NCI-H187 treated with DMSO at 0.1 percent for 48 hours (cell line): ENCODE data around the gene LRRC57.
"Not testable (repeated sequence)": the region's sequence is repeated elsewhere in the genome, so short reads cannot be mapped to it uniquely, and the experiment has no call there.

Experiments used
- DNase-seq: peaks from one replicate; lab custom pipeline; 2025; lab: John Stamatoyannopoulos, UW

LRRC57 gene

DNA sequence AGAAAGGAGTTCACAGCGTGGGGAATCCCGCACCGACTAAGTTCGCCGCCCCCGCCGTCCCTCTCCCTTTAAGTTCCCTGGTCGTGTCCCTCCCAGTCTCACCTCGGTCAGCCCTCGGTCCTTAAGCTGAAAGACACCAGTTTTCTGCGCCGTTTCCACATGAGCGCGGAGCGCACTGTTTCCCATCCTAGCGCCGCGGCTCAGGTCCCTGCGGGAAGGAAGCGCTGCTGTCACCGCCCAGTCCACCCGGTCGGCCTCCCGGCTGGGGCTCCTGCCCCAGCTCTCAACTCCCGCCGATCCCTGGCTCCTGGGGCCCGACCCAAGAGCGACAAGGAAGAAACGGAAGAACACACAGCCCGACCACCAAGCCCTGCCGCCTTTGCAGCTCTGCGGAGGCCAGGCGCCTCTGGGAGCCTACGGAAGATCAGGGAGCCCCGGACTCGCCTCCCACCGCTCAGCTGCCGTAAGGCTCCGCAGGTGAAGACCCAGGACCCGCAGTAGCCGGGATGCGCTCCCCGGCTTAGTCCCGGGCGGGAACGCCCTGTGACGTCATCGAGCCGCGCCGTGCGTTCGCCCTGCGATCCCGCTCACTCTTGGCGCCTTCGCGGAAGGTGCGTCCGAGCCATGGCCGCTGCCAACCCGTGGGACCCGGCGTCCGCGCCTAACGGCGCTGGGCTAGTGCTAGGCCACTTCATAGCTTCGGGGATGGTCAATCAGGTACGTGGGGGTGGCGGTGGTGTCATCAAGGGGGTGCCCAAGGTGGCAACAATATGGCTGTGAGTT lies at the start of gene LRRC57, which contains the start of gene HAUS2:
Gene LRRC57, minus strand, starts transcription at position 545 of the 783 bp plus-strand sequence. Its CDS starts 359 bp downstream, at position 186.
Gene HAUS2, plus strand, starts transcription at position 590 of the 783 bp plus-strand sequence. Its CDS starts 35 bp downstream, at position 625.
- no peak for DNase-seq

DNA sequence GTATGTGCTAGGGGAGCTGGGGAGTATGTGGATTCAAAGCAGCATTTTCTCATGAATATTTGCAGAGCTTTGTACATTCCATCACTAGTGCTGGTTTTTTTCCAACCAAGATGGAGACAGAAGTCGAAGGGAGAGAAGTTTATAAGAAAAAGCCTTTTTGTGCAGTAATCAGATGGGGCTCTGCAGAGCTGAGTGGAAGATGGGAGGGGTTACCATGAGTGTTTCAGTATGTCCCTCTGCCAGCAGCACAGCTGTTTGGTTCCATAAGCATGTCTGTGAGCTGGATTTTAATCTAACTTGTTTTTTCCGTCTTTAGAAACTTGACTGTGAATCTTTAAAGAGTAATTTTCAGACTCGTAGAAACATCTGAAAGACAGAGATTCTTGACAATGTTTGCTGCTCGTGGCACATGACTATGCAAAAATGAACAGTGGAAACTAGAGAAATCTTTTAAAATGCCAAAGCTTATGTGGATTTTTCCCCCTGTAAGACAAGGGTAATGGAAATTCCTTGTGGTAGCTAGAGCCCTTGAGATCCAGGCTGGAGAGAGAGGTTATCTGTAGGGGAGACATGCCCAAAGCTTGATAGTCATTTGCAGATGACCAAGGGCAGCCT lies 47.1 kb upstream of the LRRC57 start:
- DNase-seq, result no peak

DNA sequence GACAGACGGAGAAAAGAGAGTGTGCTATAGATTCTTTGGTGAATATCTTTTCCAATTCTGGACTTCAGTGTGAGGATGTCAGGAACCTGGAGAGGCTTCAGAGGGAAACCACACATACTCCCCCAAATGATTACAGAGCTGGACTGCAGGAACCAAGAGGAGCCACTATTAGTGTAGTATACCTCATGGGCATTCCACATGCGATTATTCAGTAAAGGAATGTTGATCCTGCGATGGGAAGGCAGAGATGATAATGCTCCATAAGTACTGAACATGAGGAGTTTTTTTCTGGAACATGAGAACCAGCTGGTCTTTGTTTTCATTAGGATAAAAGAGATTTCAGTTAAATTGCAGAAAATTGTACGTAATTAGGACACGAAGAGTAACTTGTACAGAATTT lies 45.5 kb upstream of the LRRC57 start:
- DNase-seq, result no peak

DNA sequence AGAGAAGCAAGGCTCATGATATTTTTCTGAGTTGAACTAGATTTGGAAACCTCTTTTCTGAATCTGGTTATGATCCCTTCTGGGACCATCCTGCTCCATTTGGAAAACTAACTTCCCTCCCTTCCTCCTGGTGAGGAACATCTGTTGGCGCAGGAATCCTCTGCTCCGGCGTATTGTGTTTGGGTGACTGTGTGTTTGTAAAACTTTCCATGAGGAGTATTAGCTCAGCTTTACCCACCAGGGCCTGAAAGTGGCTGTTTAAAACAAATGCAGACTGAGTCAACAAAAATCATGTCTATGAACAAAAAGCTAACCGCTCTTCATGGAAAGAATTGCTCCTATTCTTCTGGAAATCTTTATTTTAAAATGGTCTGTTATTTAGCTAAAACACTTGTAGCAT lies 44.5 kb upstream of the LRRC57 start:
- DNase-seq, result no peak

DNA sequence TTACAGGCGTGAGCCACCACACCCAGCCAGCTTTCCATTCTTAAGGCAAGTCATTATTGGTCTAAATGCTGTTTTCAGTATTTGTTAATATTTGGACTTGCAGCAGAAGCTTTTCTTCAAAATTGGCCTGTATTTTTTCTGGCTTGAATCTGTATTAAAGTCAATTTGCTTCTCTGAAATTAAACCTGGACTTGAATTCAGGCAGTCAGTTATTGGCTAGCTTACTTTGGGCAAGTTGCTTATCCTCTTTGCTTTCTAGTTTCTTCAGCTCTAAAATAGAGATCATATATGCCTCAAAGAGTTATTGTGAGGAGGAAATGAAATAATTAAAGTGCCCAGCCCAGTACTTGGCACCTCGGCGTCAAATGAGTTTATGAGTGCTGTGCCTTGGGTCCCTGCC lies 44.1 kb upstream of the LRRC57 start:
- DNase-seq, result no peak

DNA sequence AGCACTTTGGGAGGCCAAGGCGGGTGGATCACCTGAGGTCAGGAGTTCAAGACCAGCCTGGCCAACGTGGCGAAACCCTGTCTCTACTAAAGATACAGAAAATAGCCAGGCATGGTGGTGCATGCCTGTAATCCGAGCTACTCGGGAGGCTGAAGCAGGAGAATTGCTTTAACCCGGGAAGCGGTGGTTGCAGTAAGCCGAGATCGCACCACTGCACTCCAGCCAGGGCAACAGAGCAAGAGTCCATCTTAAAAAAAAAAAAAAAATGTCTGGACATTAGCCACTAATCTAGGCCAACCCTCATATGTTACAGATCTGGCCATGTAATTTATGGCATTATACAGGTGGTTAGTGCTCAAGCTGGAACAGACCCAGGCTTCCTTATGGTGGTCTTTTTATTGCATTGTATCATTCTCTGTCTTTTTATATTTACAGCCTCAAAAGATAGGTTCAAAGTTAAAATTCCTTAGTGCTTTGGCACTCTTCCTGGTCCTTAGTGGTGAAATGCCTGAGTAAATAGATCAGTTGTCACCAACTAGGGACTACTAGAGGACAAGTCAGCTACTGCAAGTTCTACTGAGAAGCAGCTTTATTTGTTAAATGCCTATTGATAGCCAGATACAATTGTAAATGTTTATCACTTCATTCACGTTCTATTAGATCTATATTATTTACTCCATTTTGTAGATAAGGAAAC lies 42.8 kb upstream of the LRRC57 start:
- DNase-seq, result no peak

DNA sequence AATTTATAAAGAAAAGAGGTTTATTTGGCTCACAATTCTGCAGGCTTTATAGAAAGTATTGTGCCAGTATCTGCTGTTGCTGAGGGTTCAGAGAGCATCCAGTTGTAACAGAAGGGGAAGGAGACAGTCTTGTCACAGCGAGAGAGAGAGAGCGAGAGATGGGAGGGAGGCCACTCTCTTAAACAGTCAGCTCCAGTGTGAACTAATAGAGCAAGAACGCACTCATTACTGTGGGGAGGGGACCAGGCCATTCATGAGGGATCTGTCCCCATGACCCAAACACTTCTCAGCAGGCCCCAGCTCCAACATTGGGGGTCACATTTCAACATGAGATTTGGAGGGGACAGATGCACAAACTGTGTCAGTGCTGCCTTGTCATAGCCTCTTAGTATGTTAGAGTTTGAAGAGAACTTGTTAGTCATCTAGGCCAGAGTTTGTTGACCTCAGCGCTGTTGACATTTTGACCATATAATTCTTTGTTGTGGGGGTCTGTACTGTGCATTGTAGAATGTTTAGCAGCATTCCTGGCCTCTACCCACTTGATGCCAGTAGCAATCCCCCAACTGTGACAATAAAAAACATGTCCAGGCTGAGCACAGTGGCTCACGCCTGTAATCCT lies 42.1 kb upstream of the LRRC57 start:
- DNase-seq, result no peak

DNA sequence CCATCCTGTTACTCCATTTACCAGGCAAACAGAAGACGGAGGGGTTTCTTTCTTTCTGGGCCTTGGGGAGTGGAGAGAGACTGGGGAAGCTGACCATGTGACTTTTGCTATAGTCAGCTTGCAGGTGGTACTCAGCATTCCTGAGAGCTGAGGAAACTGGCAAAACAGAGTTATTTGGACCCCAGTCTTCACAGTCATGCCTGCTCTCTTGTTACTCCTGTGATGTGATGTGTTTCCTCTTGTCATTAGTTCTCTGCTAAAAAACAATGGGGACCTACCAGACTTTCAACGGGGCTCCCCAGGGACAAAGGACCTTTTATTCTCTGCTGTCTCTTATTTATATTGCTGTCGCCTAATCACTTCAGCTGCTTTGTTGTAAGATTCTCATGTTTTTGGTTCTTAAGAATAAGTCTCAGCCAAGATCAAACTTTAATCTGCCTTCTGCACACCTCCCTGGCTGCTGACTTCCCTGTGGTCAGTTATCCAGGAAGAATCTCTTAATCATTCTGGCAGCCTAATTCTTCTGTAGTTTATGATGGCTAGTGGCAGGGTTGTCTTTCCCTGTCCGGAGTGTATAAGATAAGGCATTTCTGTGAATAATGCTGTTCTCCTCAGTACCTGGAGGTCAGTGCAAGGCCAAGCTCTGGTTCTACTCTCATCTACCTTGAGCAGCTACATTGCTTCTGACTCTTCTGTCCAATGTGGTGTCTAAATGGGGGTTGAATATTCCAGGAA lies 35.6 kb upstream of the LRRC57 start:
- no peak for DNase-seq

DNA sequence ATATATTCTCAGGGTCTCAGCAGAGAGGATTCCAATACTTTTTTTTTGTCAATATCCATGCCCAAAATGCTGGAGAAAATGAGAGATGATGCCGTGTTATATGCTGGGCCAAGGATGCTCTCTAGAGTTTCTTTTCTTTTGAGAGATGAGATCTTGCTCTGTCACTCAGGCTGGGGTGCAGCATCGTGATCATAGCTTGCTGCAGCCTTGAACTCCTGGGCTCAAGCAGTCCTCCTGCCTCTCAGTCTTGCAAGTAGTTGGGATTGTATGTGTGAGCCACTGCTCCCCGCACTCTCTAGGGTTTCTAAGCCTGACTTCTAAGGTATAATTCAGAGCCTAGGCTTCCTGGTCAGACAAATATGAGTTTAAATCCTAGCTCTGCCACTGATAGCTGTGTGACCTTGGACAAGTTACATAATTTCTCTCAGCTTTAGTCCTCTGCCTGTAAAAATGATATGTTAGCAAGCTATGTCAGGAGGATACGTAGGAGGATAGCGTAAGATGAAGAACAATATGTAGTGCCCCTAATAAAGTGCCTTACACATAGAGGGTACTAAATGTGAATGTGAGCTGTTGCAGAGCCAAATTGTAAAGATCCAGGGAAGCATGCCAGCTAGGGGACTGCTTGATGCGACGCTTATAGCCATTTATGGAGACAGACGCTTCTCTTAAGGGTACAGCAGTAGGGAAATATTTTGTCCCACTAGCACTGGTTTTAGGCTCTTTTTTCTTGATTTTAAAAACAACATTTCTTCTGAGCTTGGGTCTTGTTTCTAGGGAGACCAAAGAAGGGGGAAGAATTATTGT lies 34.2 kb upstream of the LRRC57 start:
- no peak for DNase-seq

DNA sequence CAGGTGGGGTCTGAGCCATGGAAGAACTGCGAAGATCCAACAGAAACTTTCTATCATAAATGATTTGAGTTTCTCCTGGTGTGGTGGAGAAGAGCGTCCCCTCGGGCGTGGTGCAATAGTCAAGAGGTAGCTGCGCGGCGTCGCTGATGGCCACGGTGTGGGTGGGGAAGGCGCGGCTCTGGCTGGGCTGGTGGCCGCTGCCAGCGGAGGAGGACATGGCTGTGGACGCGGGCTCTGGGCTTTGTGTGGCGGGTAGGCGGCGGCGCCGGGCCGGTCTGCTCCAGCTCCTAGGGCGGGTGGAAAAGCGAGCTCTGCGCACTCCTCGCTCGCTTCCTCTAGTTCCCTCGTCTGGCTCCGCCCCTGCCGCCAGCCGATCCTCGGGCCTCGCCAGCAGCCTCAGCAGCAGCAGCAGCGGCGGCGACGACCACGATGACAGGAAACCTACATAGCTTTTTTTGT lies 32.7 kb upstream of the LRRC57 start:
- DNase-seq, result peak; percentile 23

DNA sequence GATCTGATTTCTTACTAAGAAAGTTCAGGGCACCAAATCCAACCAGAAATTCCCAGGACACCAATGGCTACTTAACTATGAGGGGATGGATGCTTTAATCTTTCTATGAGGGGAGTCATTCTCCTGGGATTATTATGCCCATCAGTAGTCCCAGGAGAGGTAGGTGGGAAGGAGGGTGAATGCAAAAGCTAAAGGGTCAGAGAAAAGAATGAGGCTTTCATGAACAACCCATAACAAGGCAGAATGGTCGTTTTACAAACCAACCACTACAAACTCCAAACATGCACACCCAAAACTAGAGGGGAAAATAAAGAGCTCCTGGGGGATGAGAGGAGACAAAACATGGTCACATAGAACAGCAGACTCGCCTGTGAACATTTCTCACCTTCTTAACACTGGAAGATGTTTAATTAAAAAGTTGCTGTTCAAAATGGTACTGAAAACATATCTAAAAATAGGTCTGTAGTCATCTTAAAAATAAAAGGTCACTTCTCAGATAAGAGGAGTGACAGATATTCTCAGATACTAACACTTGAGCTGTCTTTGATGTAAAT lies 30.5 kb upstream of the LRRC57 start:
- no peak for DNase-seq

DNA sequence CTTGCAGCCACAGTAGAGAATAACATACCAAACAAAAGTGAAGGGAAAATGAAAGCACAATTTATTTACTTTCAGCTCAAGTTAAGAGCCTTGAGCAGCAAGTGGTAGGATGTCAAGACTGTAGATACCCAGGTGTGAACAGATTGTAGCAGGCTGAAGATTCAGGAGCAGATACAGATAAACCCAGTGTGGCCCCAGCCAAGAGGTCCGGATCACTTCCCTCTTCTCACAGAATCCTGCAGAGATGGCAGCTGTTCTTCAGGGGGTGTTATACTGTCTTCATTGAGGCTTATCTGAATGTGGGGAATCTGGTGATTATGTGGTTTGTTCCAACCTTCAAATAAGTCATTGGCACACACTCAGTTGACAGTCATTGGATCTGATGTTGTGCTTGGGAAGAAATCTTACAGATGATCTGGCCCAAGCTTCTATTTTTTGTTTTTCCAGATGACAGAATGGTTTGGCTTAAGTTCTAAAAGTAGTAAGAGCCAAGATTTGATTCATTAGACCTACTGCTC lies 29.0 kb upstream of the LRRC57 start:
- DNase-seq, result no peak

DNA sequence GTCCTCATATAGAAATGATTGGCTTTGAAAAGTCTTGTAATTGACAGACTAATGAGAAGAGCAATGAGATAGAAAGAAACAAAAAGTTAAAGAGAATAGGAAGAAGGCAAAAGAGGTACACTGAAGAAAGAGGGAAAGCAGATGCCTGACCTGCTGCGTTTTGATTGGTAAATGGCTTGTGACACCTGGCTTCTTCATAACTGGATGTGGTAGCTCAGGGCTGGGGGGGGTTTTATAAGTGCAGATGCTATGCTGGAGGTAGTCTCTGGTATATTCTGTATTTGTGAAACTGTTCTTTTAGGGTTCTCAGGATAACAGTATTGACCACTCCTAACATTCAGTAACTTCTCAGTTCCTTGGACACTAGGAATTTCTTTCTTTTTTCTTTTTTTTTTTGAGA lies 28.2 kb upstream of the LRRC57 start:
- DNase-seq, result no peak

DNA sequence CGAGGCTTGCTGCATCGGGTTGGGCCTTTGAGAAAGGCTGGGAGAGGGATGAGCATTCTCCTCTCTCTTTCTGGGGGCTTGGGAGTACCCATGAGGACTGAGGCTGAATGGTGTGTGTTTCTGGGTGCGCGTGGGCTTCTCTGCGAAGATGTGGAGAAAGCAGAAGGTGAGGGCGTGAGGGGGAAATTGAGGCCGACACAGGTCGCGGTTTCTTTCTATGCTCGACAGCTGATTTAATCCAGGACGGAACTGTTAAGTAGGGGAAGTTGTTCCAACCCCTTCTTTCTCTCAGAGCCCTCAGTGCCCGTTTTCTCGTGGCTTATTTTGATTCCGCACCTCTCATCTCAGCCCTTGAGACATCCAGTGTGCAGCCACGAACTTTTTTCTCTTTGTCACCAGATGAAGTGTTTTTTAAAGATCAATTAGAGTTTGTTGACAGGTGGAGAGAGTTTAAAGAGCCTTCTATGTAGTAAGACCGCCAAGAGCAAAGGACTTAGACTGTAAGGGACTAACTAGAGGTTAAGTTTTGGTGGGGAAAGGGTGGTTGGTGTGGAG lies 27.5 kb upstream of the LRRC57 start:
- DNase-seq, result no peak

DNA sequence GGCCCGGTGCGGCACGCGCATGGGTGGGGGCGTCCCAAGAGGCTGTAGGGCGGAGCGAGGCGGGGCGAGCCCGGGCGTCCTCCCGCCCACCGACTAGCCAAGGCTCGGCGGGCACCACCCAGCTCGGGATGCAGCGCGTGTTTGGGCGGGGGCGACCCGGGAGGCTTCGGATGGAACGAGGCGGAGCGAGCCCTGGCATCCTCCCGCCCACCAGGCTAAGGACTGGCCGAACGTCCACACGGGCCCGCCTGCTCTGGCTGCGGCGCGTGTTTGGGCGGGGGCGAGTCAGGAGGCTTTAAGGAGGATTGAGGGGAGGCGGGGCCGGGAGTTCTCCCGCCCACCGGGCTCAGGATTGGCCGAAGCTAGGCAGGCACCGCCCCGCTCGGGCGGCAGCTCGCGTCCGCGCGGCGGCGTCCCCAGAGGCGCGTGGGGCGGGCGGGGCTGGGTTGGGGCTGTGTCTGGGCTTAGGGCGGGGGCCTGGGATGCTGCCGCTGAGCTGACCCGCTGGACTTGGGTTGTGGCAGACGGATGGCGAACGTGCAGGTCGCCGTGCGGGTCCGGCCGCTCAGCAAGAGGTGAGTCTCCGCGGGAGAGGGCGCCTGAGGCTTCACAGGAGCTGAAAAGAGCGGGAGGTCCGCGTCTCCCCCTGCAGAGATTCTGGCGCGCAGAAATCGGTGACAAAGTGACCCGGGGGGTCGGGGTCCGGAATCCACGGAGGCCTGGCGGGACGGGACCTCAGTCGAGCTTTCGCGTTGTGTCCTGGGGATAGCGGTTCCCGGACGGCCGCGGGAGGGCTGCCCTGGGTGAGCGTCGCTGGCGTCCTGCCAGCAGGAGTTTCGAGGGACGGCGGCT lies 26.8 kb upstream of the LRRC57 start, which contains the start of gene STARD9:
Gene STARD9, plus strand, starts transcription at position 419 of the 852 bp plus-strand sequence. Its CDS starts 110 bp downstream, at position 529.
- peak; percentile 61 for DNase-seq

DNA sequence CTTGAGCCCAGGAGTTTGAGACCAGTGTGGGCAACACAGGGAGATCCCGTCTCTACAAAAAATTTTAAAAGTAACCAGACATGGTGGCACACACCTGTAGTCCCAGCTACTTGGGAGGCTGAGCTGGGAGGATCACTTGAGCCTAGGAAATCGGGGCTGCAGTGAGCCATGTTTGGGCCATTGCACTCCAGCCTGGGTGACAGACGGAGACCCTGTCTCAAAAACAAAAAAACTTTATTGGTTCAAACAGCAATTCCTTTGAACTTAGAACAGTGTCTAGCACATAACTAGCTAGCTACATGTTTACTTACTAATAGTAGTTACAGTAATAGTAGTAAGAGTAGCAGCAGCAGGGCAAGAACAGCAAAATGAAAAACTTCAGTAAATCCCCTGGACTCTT lies 10.1 kb upstream of the LRRC57 start:
- DNase-seq, result no peak

DNA sequence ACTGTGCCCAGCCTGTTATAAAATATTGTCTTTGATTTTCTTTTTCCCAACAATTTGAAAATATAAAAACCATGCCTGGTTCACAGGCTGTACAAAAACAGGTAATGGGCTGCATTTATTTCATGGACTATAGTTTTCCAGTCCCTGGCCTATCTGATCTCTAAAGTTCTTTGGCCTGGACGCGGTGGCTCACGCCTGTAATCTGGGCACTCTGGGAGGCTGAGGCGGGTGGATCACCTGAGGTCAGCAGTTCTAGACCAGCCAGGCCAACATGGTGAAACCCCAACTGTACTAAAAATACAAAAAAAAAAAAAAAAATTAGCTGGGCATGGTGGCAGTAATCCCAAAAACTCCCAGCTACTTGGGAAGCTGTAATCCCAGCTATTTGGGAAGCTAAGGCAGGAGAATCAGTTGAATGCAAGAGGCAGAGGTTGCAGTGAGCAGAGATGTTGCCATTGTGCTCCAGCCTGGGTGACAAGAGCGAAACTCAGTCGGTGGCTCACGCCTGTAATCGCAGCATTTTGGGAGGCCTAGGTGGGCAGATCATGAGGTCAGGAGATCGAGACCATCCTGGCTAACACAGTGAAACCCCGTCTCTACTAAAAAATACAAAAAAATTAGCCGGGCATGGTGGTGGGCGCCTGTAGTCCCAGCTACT lies 8.1 kb upstream of the LRRC57 start:
- not testable (repeated sequence) for DNase-seq

DNA sequence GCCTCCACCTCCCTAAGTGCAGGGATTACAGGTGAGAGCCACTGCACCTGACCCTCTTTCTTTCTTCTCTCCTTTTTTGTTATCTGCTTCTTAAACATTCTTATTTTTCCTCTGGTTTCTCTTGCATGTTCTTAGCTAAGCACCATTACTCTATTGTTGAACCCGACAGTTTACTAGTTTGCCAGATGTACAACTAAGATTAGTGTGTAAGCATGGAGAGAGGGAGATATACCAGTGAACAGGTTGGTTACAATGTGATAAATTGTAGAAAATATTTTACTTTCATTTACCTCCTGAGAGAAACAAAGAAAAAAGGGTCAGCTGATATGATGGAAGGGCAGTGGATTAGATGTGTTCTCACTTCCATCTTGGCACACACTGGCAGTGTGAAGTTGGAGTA lies 5.0 kb upstream of the LRRC57 start:
- no peak for DNase-seq
